K562 (cell line): ENCODE results near the gene IDH2. TPM values are rescaled to one million over a fixed set of nuclear protein-coding genes. Genes with fewer than 3 reads are reported as not detected.

ENCODE experiments used
- ATAC-seq: fragments of 200-7000 bp; cut with Tn5 transposase; 3 replicates; pipeline ENCODE4 v1.9.1; 2020; ENCODE audit warnings: moderate library complexity
- BruUV-seq: library from RNA; stranded (reverse); fragments of 400-500 nt; replicated peaks from 2 replicates; lab custom pipeline; 2021; lab: Mats Ljungman, UMichigan
- CTCF ChIA-PET: fragments of 300-600 bp; formaldehyde crosslinking; extraction: SDS; loops from one replicate; lab custom pipeline; 2021; ENCODE audit warnings: low intra/inter-chr PET ratio; lab: Yijun Ruan, JAX
- POLR2A ChIA-PET: fragments of 300-600, 350-650 bp; sonication (Branson Sonifier 250); formaldehyde crosslinking; extraction: SDS; loops from one replicate; lab custom pipeline; 2021; ENCODE audit warnings: antibody characterized with exemption, inconsistent platforms; lab: Yijun Ruan, JAX
- DNase-seq, 4 experiments: peaks; one replicate each; pipeline versions ENCODE4 v3.0.0 to v3.0.0-alpha.2; 2011 to 2018; ENCODE audit warnings: low spot score in 3 of 4, mixed read lengths in 3 of 4; ENCODE audit errors: extremely low read depth in 1 of 4
- FAIRE-seq: peaks from 2 replicates; lab custom pipeline; 2011; peaks lifted over from hg19 to GRCh38; lab: Jason Lieb, UNC
- H2AFZ ChIP-seq: 2 replicates; pipeline ENCODE4 v1.6.0; 2011; ENCODE audit warnings: low read depth, low read length, control low read depth, inconsistent platforms
- H3K27ac ChIP-seq: fragments of 200-600 bp; 3 replicates; pipeline ENCODE4 v1.8.0; 2011; ENCODE audit warnings: low read depth, mild to moderate bottlenecking, control low read depth, inconsistent platforms, low read length, moderate library complexity, mixed read lengths; ENCODE audit errors: extremely low read depth
- H3K27me3 ChIP-seq, 2 experiments: fragments of 300-600 bp in 1 of 2; 2 replicates in 1 of 2; 3 replicates in 1 of 2; pipeline versions ENCODE4 v1.6.0 to v1.8.0; 2011; ENCODE audit warnings: inconsistent platforms in 2 of 2, low read length in 2 of 2, mild to moderate bottlenecking in 1 of 2, mixed read lengths in 1 of 2, moderate library complexity in 1 of 2; ENCODE audit not compliant: control insufficient read depth in 2 of 2, insufficient read depth in 2 of 2
- H3K36me3 ChIP-seq: fragments of 300-600 bp; 3 replicates; pipeline ENCODE4 v1.8.0; 2011; ENCODE audit warnings: mild to moderate bottlenecking, low read length, inconsistent platforms; ENCODE audit not compliant: control insufficient read depth, insufficient read depth
- H3K4me1 ChIP-seq, 2 experiments: fragments of 200-600 bp in 1 of 2; replicated peaks in 1 of 2; 2 replicates in 1 of 2; 3 replicates in 1 of 2; pipeline versions ENCODE4 v1.5.1 to v1.8.0; 2011; ENCODE audit warnings: inconsistent platforms in 2 of 2, low read length in 2 of 2, mild to moderate bottlenecking in 1 of 2, mixed read lengths in 1 of 2, moderate library complexity in 1 of 2; ENCODE audit not compliant: control insufficient read depth in 2 of 2, insufficient read depth in 2 of 2
- H3K4me2 ChIP-seq: 2 replicates; pipeline ENCODE4 v1.6.1; 2011; ENCODE audit warnings: low read length, control low read depth, inconsistent platforms, mixed read lengths; ENCODE audit not compliant: insufficient read depth
- H3K4me3 ChIP-seq: fragments of 200-600 bp; sonication (generic), shearing (Covaris generic); 2 replicates; pipeline ENCODE4 v1.5.1; 2016; ENCODE audit warnings: control low read depth, inconsistent platforms
- H3K79me2 ChIP-seq: fragments of 200-600 bp; 3 replicates; pipeline ENCODE4 v1.8.0; 2011; ENCODE audit warnings: low read length, inconsistent platforms; ENCODE audit not compliant: control insufficient read depth, insufficient read depth
- H3K9ac ChIP-seq, 2 experiments: 2 replicates each; pipeline versions ENCODE4 v1.6.0 to v1.6.1; 2011; ENCODE audit warnings: low read depth in 2 of 2, low read length in 2 of 2, control low read depth in 1 of 2, inconsistent platforms in 1 of 2, mild to moderate bottlenecking in 1 of 2, mixed read lengths in 1 of 2; ENCODE audit not compliant: insufficient read depth in 1 of 2
- H3K9me1 ChIP-seq: one replicate; pipeline ENCODE4 v1.6.0; 2011; ENCODE audit warnings: inconsistent platforms, mild to moderate bottlenecking, low read length, moderate library complexity; ENCODE audit not compliant: control insufficient read depth, insufficient read depth
- H3K9me3 ChIP-seq: replicated peaks from 2 replicates; pipeline ENCODE4 v1.5.1; 2011; ENCODE audit warnings: low read depth, low read length, inconsistent platforms; ENCODE audit not compliant: control insufficient read depth, insufficient read depth
- H4K20me1 ChIP-seq: replicated peaks from 2 replicates; pipeline ENCODE4 v1.6.1; 2011; ENCODE audit warnings: low read length, inconsistent platforms, mixed read lengths; ENCODE audit not compliant: control insufficient read depth, insufficient read depth
- ARID2 ChIP-seq: fragments of 450-650 bp; IDR thresholded peaks from 2 replicates; pipeline ENCODE4 v1.6.1; 2017; ENCODE audit warnings: antibody characterized with exemption, mild to moderate bottlenecking
- CTCFL ChIP-seq: IDR thresholded peaks from 2 replicates; pipeline ENCODE4 v1.6.1; 2011; ENCODE audit warnings: borderline replicate concordance, low read depth, mild to moderate bottlenecking, moderate library complexity, low read length; ENCODE audit not compliant: insufficient read depth, poor library complexity, severe bottlenecking
- EHMT2 ChIP-seq: fragments of 450-650 bp; IDR thresholded peaks from 2 replicates; pipeline ENCODE4 v1.6.1; 2018; ENCODE audit warnings: antibody characterized with exemption
- EZH2 ChIP-seq: IDR thresholded peaks from 2 replicates; pipeline ENCODE4 v1.6.1; 2012; ENCODE audit warnings: low read depth, mild to moderate bottlenecking, inconsistent platforms, low read length, borderline replicate concordance
- FOXK2 ChIP-seq, 2 experiments: fragments of 450-650 bp; IDR thresholded peaks in 1 of 2; conservative IDR thresholded peaks in 1 of 2; 2 replicates each; pipeline ENCODE4 v1.6.1; 2016; ENCODE audit warnings: low read depth in 2 of 2, mild to moderate bottlenecking in 1 of 2
- GATA2 ChIP-seq: sonication (generic); formaldehyde crosslinking; IDR thresholded peaks from 2 replicates; pipeline ENCODE4 v1.4.0; 2020; ENCODE audit warnings: mild to moderate bottlenecking, missing genetic modification reagents
- GATAD2A ChIP-seq: fragments of 450-650 bp; IDR thresholded peaks from 2 replicates; pipeline ENCODE4 v1.6.1; 2017
- GATAD2B ChIP-seq: fragments of 450-650 bp; IDR thresholded peaks from 2 replicates; pipeline ENCODE4 v1.6.1; 2017; ENCODE audit warnings: mild to moderate bottlenecking, borderline replicate concordance
- HSF4 ChIP-seq: fragments of 250-450 bp; sonication (Bioruptor Pico); IDR thresholded peaks from 2 replicates; pipeline ENCODE4 v2.1.2; 2022; ENCODE audit warnings: mild to moderate bottlenecking, moderate library complexity, borderline replicate concordance
- MBD2 ChIP-seq: sonication (generic); IDR thresholded peaks from 2 replicates; pipeline ENCODE4 v1.6.1; 2016; ENCODE audit warnings: low read depth, borderline replicate concordance
- POLR2AphosphoS5 ChIP-seq: IDR thresholded peaks from 2 replicates; pipeline ENCODE4 v1.6.1; 2011; ENCODE audit warnings: mild to moderate bottlenecking, low read depth, low read length, moderate library complexity; ENCODE audit not compliant: control insufficient read depth, insufficient read depth
- PPARD ChIP-seq: fragments of 250-450 bp; sonication (Bioruptor Pico); IDR thresholded peaks from 2 replicates; pipeline ENCODE4 v1.8.0; 2022; ENCODE audit warnings: inconsistent platforms, mild to moderate bottlenecking, moderate library complexity
- SP1 ChIP-seq: sonication (generic); formaldehyde crosslinking; IDR thresholded peaks from 2 replicates; pipeline ENCODE4 v1.8.1; 2022; ENCODE audit warnings: mild to moderate bottlenecking, missing genetic modification reagents
- SUPT5H ChIP-seq: fragments of 450-650 bp; IDR thresholded peaks from 2 replicates; pipeline ENCODE4 v1.6.1; 2016
- ZNF124 ChIP-seq: sonication (generic); formaldehyde crosslinking; IDR thresholded peaks from 2 replicates; pipeline ENCODE4 v1.8.1; 2022; ENCODE audit warnings: missing genetic modification reagents
- ZNF146 ChIP-seq: IDR thresholded peaks from one replicate; pipeline ENCODE4 v1.6.1; 2018; ENCODE audit warnings: missing compliant biosample characterization; ENCODE audit not compliant: unreplicated experiment
- ZNF436 ChIP-seq: fragments of 250-450, 450-650 bp; sonication (Bioruptor Pico); formaldehyde crosslinking; IDR thresholded peaks from 2 replicates; pipeline ENCODE4 v1.7.0; 2020; ENCODE audit warnings: mild to moderate bottlenecking
- ZNF584 ChIP-seq: fragments of 200-800 bp; sonication (Bioruptor generic); IDR thresholded peaks from 2 replicates; pipeline ENCODE4 v1.6.1; 2016; ENCODE audit warnings: low read depth, mild to moderate bottlenecking, missing genetic modification characterization, missing compliant biosample characterization
- WGBS: fragments of 100-300 bp; shearing (Covaris generic); methylation state at CpG from one replicate; pipeline ENCODE4 v1.1.6; 2016; ENCODE audit warnings: low coverage, mixed read lengths; ENCODE audit not compliant: insufficient coverage; ENCODE audit errors: missing lambda C conversion rate; 5-methylcytosine and 5-hydroxymethylcytosine counted together
- in situ Hi-C: fragments of 300-500 bp; cut with MboI; formaldehyde crosslinking; loops from 4 replicates; pipeline ENCODE4 v1.15.0; 2018; ENCODE audit warnings: inconsistent platforms, mixed read lengths
- intact Hi-C: fragments of 100-400 bp; cut with micrococcal nuclease; formaldehyde crosslinking; loops from 2 replicates; pipeline ENCODE4 v1.14.2; 2022
- polyA plus RNA-seq, 8 experiments: library from polyadenylated mRNA; depleted of rRNA in 4 of 8; stranded (reverse) in 5 of 8; unstranded in 3 of 8; fragments of >200 nt; fragmentation: Nextera tagmentation in 2 of 8; fragmentation: Illumina TruSeq in 1 of 8; extraction: Ambion mirVana in 2 of 8; extraction: Trizol in 1 of 8; gene quantifications; 2 replicates each; pipeline versions ENCODE4 v1.2.1 to v1.2.3, GENCODE V29; 2011 to 2014; ENCODE audit warnings: inconsistent platforms in 1 of 8, missing spikeins in 1 of 8
- total RNA-seq, 7 experiments: library from RNA; depleted of rRNA in 6 of 7; stranded (reverse); fragments of >200 nt in 6 of 7; fragmentation: Illumina TruSeq in 2 of 7; extraction: Trizol in 2 of 7; gene quantifications; 2 replicates each; pipeline versions ENCODE4 v1.2.1 to v1.2.3, GENCODE V29; 2011 to 2021; ENCODE audit warnings: low replicate concordance in 1 of 7

The IDH2 gene
- total and polyA plus RNA-seq, 9 of the 15 experiments (the other 6 are each of a cell fraction or from before 2014, with no cell fraction given): 0.70 to 99.9 (median 59.2) TPM

- Histone ChIP-seq H3K27ac (no peak overlapping the region), H3K27me3 (no peaks in the 10 kb centered on the region), H3K4me1 (peaks cover 0 to 17% of the 10 kb centered on the region in 2 experiments; a peak in 1 of 5 replicates), H3K9ac (no peak overlapping the region), H3K4me3 (no peak overlapping the region), H3K9me1 (no peaks in the 10 kb centered on the region), H3K79me2 (no peaks in the 10 kb centered on the region), H3K36me3 (peaks cover 2% of the 10 kb centered on the region; the same call in 2 of the 3 replicates), H4K20me1 (no peaks in the 10 kb centered on the region), H3K9me3 (no peaks in the 10 kb centered on the region), H2AFZ (no peak overlapping the region), H3K4me2 (no peak overlapping the region)
- in situ Hi-C loops (loop anchor here (10.0 kb wide), 1 partner anchor 337 kb away; no protein-coding TSS in a partner anchor), intact Hi-C loops (loop anchor here (1.0 to 5.0 kb wide), 3 partner anchors 100 to 329 kb away; no protein-coding TSS in a partner anchor)
- ChIA-PET POLR2A (interaction anchor here (1.1 to 1.2 kb wide), 2 partner anchors 9 to 496 kb away, joined by 3 to 4 read pairs; partner anchors contain the start of gene TICRR), CTCF (interaction anchor here (0.6 to 3.3 kb wide), 6 partner anchors 168 to 331 kb away, joined by 3 to 31 read pairs (median 4); no protein-coding TSS in a partner anchor)
- peak; percentile 90 for FAIRE-seq
- peak; percentile 94 for ATAC-seq
- no TSS peak for BruUV-seq
- WGBS: 46% methylated on average over 4 of the region's 5 CpGs
- DNase-seq: peak; percentile 73 to 87 (median 76)
- TF ChIP-seq FOXK2 (conservative IDR thresholded peaks at IDR 0.05 in 1 of 2, IDR thresholded peaks at IDR 0.05 in 1 of 2; ENCODE audit: low read depth in 2 of 2) (peak; percentile 28 to 58; a peak in 2 of 4 replicates), ZNF436 (CRISPR knock-in tag) (no peak), MBD2 (no peak), CTCFL (peak; percentile 32), PPARD (CRISPR knock-in tag) (no peak), GATAD2A (no peak), POLR2AphosphoS5 (no peak), EZH2 (no peak), ZNF124 (no peak), ZNF146 (CRISPR knock-in tag) (no peak), HSF4 (CRISPR knock-in tag) (no peak), SP1 (CRISPR knock-in tag) (no peak), SUPT5H (no peak), ZNF584 (CRISPR knock-in tag) (no peak), GATAD2B (no peak), EHMT2 (no peak), ARID2 (peak; percentile 78), GATA2 (CRISPR knock-in tag) (no peak)
Measured at GRCh38 chr15:90071220-90071807, 31.0 kb downstream of the IDH2 start.
